ENCODE data around the gene PPP1CA. TPM values are rescaled to one million over a fixed set of nuclear protein-coding genes. Genes with fewer than 3 reads are reported as not detected.
"Not testable (repeated sequence)": the region's sequence is repeated elsewhere in the genome, so short reads cannot be mapped to it uniquely, and the experiment has no call there.

Gene PPP1CA
- total RNA-seq, 1 donor from 2014 or later = 145 TPM

DNA sequence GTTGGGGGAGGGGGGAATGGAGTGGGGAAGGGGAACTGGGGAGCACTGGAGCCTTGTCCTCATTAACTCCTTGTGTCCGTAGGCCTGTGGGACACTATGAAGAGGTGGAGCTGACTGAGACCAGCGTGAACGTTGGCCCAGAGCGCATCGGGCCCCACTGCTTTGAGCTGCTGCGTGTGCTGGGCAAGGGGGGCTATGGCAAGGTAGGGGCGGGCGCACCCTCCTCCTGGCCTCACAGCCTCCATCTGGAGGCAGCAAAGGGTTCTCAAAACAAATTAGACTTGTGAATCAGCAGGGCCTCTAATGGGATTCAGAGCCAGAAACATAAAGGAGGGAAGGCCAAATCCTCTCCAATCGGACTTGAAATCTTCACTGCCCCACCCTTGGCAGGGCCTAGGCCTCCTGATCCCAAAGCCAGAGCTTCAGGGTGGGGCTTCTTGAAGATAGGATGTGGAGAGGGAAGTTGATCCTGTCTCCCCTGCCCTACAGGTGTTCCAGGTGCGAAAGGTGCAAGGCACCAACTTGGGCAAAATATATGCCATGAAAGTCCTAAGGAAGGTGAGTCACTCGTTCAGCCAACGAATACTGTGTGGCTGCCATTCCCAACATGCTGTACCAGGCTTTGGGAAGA, 27.5 kb upstream of the PPP1CA start:
- Mint-ChIP-seq H3K4me1 (ENCODE audit: low read depth) (peaks cover 4% of the 10 kb centered on the region), H3K27ac (peak overlapping the region; percentile 97), H3K4me3 (ENCODE audit: low read depth) (peak overlapping the region; percentile 95), H3K27me3 (no peaks in the 10 kb centered on the region), H3K9me3 (ENCODE audit: low read depth) (no peaks in the 10 kb centered on the region), H3K36me3 (ENCODE audit: insufficient read depth) (peaks cover 3% of the 10 kb centered on the region)
- DNase-seq (ENCODE audit: low spot score, unreplicated experiment) = no peak
- TF ChIP-seq, protein P1, sequence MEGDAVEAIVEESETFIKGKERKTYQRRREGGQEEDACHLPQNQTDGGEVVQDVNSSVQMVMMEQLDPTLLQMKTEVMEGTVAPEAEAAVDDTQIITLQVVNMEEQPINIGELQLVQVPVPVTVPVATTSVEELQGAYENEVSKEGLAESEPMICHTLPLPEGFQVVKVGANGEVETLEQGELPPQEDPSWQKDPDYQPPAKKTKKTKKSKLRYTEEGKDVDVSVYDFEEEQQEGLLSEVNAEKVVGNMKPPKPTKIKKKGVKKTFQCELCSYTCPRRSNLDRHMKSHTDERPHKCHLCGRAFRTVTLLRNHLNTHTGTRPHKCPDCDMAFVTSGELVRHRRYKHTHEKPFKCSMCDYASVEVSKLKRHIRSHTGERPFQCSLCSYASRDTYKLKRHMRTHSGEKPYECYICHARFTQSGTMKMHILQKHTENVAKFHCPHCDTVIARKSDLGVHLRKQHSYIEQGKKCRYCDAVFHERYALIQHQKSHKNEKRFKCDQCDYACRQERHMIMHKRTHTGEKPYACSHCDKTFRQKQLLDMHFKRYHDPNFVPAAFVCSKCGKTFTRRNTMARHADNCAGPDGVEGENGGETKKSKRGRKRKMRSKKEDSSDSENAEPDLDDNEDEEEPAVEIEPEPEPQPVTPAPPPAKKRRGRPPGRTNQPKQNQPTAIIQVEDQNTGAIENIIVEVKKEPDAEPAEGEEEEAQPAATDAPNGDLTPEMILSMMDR (IDR thresholded peaks at IDR 0.05; ENCODE audit: unreplicated experiment) = no peak

DNA sequence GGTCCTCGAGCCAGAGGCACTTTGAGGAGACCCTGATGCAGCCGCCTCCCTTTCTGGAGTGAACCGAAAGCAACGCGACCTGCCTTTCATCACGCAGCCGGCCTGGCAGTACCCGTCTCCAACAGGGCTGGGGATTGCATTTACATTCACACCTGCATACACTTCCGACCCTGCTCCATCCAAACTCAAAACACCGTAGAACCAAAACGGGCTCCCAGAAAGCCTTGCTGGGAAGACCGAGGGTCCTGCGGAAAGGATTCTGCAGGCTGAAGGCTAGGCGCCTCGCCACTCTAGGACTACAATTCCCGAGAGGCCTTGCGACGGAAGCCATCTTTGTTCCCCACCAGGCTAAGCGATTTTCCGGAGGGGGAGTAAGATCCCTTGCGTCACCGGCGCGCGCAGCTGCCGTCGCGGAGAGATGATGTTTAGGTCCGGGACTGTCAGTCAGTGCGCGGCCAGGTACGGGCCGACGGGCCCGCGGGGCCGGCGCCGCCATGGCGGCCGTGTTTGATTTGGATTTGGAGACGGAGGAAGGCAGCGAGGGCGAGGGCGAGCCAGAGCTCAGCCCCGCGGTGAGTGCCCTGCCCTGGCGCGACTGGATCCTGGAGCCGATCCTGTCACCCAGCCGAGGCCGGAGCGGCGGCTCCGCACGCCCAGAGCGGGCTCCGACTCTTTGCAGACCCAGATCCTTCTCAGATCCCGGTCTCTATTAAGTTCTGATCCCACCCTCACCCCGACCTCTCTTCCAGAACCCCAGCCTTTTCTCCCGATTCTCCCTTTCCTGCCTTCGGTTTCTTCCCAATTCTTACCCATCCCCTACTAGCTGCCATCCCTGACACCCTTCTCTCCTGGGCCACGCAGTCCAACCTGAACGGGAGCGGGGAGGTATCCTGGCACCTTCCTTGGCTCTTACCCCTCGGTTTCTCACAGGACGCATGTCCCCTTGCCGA, 26.7 kb upstream of the PPP1CA start, which contains the start of gene RPS6KB2:
Gene RPS6KB2, plus strand, starts transcription at position 443 of the 950 bp plus-strand sequence. Its CDS starts 52 bp downstream, at position 495.
- Mint-ChIP-seq H3K27me3 (no peaks in the 10 kb centered on the region), H3K36me3 (ENCODE audit: insufficient read depth) (peaks cover 3% of the 10 kb centered on the region), H3K4me1 (ENCODE audit: low read depth) (peaks cover 4% of the 10 kb centered on the region), H3K4me3 (ENCODE audit: low read depth) (peak within 1 kb of the TSS; percentile 95), H3K9me3 (ENCODE audit: low read depth) (no peaks in the 10 kb centered on the region), H3K27ac (peak within 1 kb of the TSS; percentile 97)
- TF ChIP-seq, protein P1 (IDR thresholded peaks at IDR 0.05; ENCODE audit: unreplicated experiment) = no peak
- peak; percentile 99 for DNase-seq (ENCODE audit: low spot score, unreplicated experiment)

DNA sequence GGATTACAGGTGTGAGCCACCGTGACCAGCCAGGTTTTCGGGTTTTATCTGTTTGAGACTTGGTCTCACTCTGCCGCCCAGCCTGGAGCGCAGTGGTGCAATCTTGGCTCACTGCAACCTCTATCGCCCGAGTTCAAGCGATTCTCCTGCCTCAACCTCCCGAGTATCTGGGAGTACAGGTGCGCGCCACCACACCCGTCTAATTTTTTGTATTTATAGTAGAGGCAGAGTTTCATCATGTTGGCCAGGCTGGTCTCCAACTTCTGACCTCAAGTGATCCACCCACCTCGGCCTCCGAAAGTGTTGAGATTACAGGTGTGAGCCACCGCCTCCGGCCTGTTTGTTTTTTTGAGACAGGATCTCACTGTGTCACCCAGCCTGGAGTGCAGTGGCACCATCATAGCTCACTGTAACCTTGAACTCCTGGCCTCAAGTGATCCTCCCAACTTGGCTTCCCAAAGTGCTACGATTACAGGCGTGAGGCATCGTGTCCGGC, 25.8 kb upstream of the PPP1CA start:
- Mint-ChIP-seq H3K27ac (peak overlapping the region; percentile 97), H3K4me3 (ENCODE audit: low read depth) (peak overlapping the region; percentile 95)
- DNase-seq (ENCODE audit: low spot score, unreplicated experiment); H3K9me3 Mint-ChIP-seq (ENCODE audit: low read depth); H3K4me1 Mint-ChIP-seq (ENCODE audit: low read depth); H3K27me3 Mint-ChIP-seq; H3K36me3 Mint-ChIP-seq (ENCODE audit: insufficient read depth): not testable (repeated sequence)

DNA sequence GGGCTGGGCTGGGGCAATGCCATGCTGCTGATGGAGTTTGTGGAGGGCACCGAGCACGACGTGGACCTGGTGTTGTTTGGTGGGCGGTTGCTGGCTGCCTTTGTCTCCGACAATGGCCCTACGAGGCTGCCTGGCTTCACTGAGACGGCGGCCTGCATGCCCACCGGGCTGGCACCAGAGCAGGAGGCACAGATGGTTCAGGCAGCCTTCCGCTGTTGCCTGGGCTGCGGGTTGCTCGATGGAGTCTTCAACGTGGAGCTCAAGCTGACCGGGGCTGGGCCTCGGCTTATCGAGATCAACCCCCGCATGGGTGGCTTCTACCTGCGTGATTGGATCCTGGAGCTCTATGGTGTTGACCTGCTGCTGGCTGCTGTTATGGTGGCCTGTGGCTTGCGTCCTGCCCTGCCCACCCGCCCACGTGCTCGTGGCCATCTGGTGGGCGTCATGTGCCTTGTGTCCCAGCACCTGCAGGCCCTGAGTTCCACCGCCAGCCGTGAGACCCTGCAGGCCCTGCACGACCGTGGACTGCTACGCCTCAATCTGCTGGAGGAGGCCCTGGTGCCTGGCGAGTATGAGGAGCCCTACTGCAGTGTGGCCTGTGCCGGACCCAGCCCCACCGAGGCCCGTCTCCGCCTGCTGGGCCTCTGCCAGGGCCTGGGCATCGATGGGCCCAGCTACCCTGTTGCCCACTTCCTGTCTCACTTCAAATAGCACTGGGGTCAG, 22.4 kb upstream of the PPP1CA start:
- H3K27me3 Mint-ChIP-seq = no peaks in the 10 kb centered on the region
- no peak for DNase-seq (ENCODE audit: low spot score, unreplicated experiment)
- no peaks in the 10 kb centered on the region for H3K9me3 Mint-ChIP-seq (ENCODE audit: low read depth)
- peaks cover 5% of the 10 kb centered on the region for H3K4me1 Mint-ChIP-seq (ENCODE audit: low read depth)
- TF ChIP-seq, protein P1 (IDR thresholded peaks at IDR 0.05; ENCODE audit: unreplicated experiment) = no peak
- no peak overlapping the region for H3K27ac Mint-ChIP-seq
- no peaks in the 10 kb centered on the region for H3K36me3 Mint-ChIP-seq (ENCODE audit: insufficient read depth)
- no peak overlapping the region for H3K4me3 Mint-ChIP-seq (ENCODE audit: low read depth)

DNA sequence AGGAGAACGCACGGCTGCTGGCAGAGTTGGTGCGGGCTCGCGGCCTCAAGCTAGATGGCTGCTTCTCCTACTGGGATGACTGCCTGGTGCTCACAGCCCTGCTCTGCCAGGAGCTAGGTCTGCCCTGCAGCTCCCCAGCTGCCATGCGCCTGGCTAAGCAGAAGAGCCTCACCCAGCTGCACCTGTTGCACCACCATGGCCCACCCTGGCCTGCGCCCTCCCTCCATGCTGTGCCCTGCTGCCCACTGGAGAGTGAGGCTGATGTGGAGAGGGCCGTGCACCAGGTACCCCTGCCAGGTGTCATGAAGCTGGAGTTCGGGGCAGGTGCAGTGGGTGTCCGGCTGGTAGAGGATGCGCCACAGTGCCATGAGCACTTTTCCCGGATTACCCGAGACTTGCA, 21.8 kb upstream of the PPP1CA start:
- H3K36me3 Mint-ChIP-seq (ENCODE audit: insufficient read depth) = no peaks in the 10 kb centered on the region
- no peak for DNase-seq (ENCODE audit: low spot score, unreplicated experiment)

More for the DNA sequence above, 21.8 kb upstream of the PPP1CA start:
- H3K27me3 Mint-ChIP-seq = no peaks in the 10 kb centered on the region
- TF ChIP-seq, protein P1 (IDR thresholded peaks at IDR 0.05; ENCODE audit: unreplicated experiment) = no peak
- no peak overlapping the region for H3K27ac Mint-ChIP-seq
- peaks cover 4% of the 10 kb centered on the region for H3K4me1 Mint-ChIP-seq (ENCODE audit: low read depth)
- H3K9me3 Mint-ChIP-seq (ENCODE audit: low read depth) = no peaks in the 10 kb centered on the region
- no peak overlapping the region for H3K4me3 Mint-ChIP-seq (ENCODE audit: low read depth)

Measured in progenitor cell of endocrine pancreas (in vitro differentiated cells).